ENCODE measurements around the gene SOX15.

GRCh38 chr17:7610641-7611040, 20.7 kb upstream of the SOX15 start:
- TF ChIP-seq, protein P1, sequence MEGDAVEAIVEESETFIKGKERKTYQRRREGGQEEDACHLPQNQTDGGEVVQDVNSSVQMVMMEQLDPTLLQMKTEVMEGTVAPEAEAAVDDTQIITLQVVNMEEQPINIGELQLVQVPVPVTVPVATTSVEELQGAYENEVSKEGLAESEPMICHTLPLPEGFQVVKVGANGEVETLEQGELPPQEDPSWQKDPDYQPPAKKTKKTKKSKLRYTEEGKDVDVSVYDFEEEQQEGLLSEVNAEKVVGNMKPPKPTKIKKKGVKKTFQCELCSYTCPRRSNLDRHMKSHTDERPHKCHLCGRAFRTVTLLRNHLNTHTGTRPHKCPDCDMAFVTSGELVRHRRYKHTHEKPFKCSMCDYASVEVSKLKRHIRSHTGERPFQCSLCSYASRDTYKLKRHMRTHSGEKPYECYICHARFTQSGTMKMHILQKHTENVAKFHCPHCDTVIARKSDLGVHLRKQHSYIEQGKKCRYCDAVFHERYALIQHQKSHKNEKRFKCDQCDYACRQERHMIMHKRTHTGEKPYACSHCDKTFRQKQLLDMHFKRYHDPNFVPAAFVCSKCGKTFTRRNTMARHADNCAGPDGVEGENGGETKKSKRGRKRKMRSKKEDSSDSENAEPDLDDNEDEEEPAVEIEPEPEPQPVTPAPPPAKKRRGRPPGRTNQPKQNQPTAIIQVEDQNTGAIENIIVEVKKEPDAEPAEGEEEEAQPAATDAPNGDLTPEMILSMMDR (conservative IDR thresholded peaks at IDR 0.05; ENCODE audit: low read depth, low read length) = no peak
- TF ChIP-seq RAD21 (IDR thresholded peaks at IDR 0.05; ENCODE audit: low read length) (no peak), SMC3 (IDR thresholded peaks at IDR 0.05; ENCODE audit: low read depth, low read length) (no peak), CEBPB (IDR thresholded peaks at IDR 0.05; ENCODE audit: low read depth, low read length) (no peak), BHLHE40 (IDR thresholded peaks at IDR 0.05; ENCODE audit: low read depth, low read length) (no peak), POLR2A (IDR thresholded peaks at IDR 0.05; ENCODE audit: low read depth, low read length) (no peak), RFX5 (IDR thresholded peaks at IDR 0.05; ENCODE audit: low read depth, low read length) (no peak), FOS (IDR thresholded peaks at IDR 0.05; ENCODE audit: low read depth, low read length) (no peak)
- TF ChIP-seq, protein P2, sequence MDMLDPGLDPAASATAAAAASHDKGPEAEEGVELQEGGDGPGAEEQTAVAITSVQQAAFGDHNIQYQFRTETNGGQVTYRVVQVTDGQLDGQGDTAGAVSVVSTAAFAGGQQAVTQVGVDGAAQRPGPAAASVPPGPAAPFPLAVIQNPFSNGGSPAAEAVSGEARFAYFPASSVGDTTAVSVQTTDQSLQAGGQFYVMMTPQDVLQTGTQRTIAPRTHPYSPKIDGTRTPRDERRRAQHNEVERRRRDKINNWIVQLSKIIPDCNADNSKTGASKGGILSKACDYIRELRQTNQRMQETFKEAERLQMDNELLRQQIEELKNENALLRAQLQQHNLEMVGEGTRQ (IDR thresholded peaks at IDR 0.05; ENCODE audit: low read depth, low read length) = no peak
- TF ChIP-seq, protein P3, sequence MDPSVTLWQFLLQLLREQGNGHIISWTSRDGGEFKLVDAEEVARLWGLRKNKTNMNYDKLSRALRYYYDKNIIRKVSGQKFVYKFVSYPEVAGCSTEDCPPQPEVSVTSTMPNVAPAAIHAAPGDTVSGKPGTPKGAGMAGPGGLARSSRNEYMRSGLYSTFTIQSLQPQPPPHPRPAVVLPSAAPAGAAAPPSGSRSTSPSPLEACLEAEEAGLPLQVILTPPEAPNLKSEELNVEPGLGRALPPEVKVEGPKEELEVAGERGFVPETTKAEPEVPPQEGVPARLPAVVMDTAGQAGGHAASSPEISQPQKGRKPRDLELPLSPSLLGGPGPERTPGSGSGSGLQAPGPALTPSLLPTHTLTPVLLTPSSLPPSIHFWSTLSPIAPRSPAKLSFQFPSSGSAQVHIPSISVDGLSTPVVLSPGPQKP (IDR thresholded peaks at IDR 0.05; ENCODE audit: borderline replicate concordance, low read depth, low read length) = no peak
